ENCODE measurements around the gene C17orf107.

C17orf107 gene

GRCh38 chr17:4881761-4882555, 17.4 kb upstream of the C17orf107 start:
- Histone ChIP-seq H3K9me3 (no peaks in the 10 kb centered on the region), H3K4me1 (ENCODE audit: control insufficient read depth in 1 of 2, insufficient read depth in 1 of 2, low read depth in 1 of 2, low read length in 1 of 2) (peaks cover 0 to 7% of the 10 kb centered on the region in 2 experiments), H3K27ac (no peak overlapping the region), H3K27me3 (no peaks in the 10 kb centered on the region), H3K4me3 (ENCODE audit: low read depth in 1 of 2, low read length in 1 of 2) (no peak overlapping the region), H3K36me3 (peaks cover 58% of the 10 kb centered on the region)
- peak; percentile 74 for TF ChIP-seq CTCF (IDR thresholded peaks at IDR 0.05)

GRCh38 chr17:4884489-4884888, 14.8 kb upstream of the C17orf107 start:
- TF ChIP-seq CTCF (IDR thresholded peaks at IDR 0.05), result no peak
- H3K9me3 ChIP-seq, result no peaks in the 10 kb centered on the region
- peaks cover 61% of the 10 kb centered on the region for H3K36me3 ChIP-seq
- no peaks in the 10 kb centered on the region for H3K27me3 ChIP-seq
- no peak overlapping the region for H3K27ac ChIP-seq
- H3K4me1 ChIP-seq (ENCODE audit: control insufficient read depth in 1 of 2, insufficient read depth in 1 of 2, low read depth in 1 of 2, low read length in 1 of 2), result peaks cover 0 to 5% of the 10 kb centered on the region in 2 experiments
- no peak overlapping the region for H3K4me3 ChIP-seq (ENCODE audit: low read depth in 1 of 2, low read length in 1 of 2)

GRCh38 chr17:4886830-4887229, 12.5 kb upstream of the C17orf107 start:
- TF ChIP-seq CTCF (IDR thresholded peaks at IDR 0.05), result no peak
- Histone ChIP-seq H3K9me3 (no peaks in the 10 kb centered on the region), H3K27me3 (no peaks in the 10 kb centered on the region), H3K27ac (no peak overlapping the region), H3K4me1 (ENCODE audit: control insufficient read depth in 1 of 2, insufficient read depth in 1 of 2, low read depth in 1 of 2, low read length in 1 of 2) (no peaks in the 10 kb centered on the region), H3K4me3 (ENCODE audit: low read depth in 1 of 2, low read length in 1 of 2) (no peak overlapping the region), H3K36me3 (peaks cover 71% of the 10 kb centered on the region)

- no peaks in the 10 kb centered on the region for H3K27me3 ChIP-seq
- no peak overlapping the region for H3K4me3 ChIP-seq (ENCODE audit: low read depth in 1 of 2, low read length in 1 of 2)
- peaks cover 78% of the 10 kb centered on the region for H3K36me3 ChIP-seq
- TF ChIP-seq CTCF (IDR thresholded peaks at IDR 0.05), result no peak
- no peaks in the 10 kb centered on the region for H3K9me3 ChIP-seq
- H3K4me1 ChIP-seq (ENCODE audit: control insufficient read depth in 1 of 2, insufficient read depth in 1 of 2, low read depth in 1 of 2, low read length in 1 of 2), result no peaks in the 10 kb centered on the region
- no peak overlapping the region for H3K27ac ChIP-seq
Observed at GRCh38 chr17:4887581-4887980, 11.8 kb upstream of the C17orf107 start.

GRCh38 chr17:4891411-4892410, 7.6 kb upstream of the C17orf107 start:
- no peaks in the 10 kb centered on the region for H3K9me3 ChIP-seq
- H3K4me3 ChIP-seq (ENCODE audit: low read depth in 1 of 2, low read length in 1 of 2), result no peak overlapping the region
- peaks cover 93% of the 10 kb centered on the region for H3K36me3 ChIP-seq
- H3K27ac ChIP-seq, result no peak overlapping the region
- no peaks in the 10 kb centered on the region for H3K4me1 ChIP-seq (ENCODE audit: control insufficient read depth in 1 of 2, insufficient read depth in 1 of 2, low read depth in 1 of 2, low read length in 1 of 2)
- no peak for TF ChIP-seq CTCF (IDR thresholded peaks at IDR 0.05)
- no peaks in the 10 kb centered on the region for H3K27me3 ChIP-seq
